Measurements from ENCODE around the gene CNIH3. TPM values are rescaled to one million over a fixed set of nuclear protein-coding genes. Genes with fewer than 3 reads are reported as not detected.

CNIH3 gene
- total RNA-seq, 1 experiment from 2014 or later = 0.12 TPM

- no peak for DNase-seq (ENCODE audit: extremely low read depth, low read depth)
These were observed 150.1 kb downstream of the CNIH3 start for GRCh38 chr1:224766266-224766665.

- no peak for DNase-seq (ENCODE audit: extremely low read depth, low read depth)
These were observed 150.9 kb downstream of the CNIH3 start for GRCh38 chr1:224767031-224767430.

- no peak for DNase-seq (ENCODE audit: extremely low read depth, low read depth)
These were observed 151.6 kb downstream of the CNIH3 start for GRCh38 chr1:224767676-224768075.

GRCh38 chr1:224768971-224769370, 152.9 kb downstream of the CNIH3 start:
- DNase-seq (ENCODE audit: extremely low read depth, low read depth) = no peak

- no peak for DNase-seq (ENCODE audit: extremely low read depth, low read depth)
These were observed 153.6 kb downstream of the CNIH3 start for GRCh38 chr1:224769452-224770335.

GRCh38 chr1:224770336-224770693, 154.2 kb downstream of the CNIH3 start:
- DNase-seq (ENCODE audit: extremely low read depth, low read depth) = peak; percentile 6

- DNase-seq (ENCODE audit: extremely low read depth, low read depth) = no peak
These were observed 157.5 kb downstream of the CNIH3 start for GRCh38 chr1:224773646-224774045.

GRCh38 chr1:224774378-224774777, 158.3 kb downstream of the CNIH3 start:
- DNase-seq (ENCODE audit: extremely low read depth, low read depth) = no peak

- no peak for DNase-seq (ENCODE audit: extremely low read depth, low read depth)
These were observed 161.1 kb downstream of the CNIH3 start for GRCh38 chr1:224777180-224777579.

- DNase-seq (ENCODE audit: extremely low read depth, low read depth) = no peak
These were observed 163.4 kb downstream of the CNIH3 start for GRCh38 chr1:224779536-224779935.

GRCh38 chr1:224780736-224781135, 164.6 kb downstream of the CNIH3 start:
- no peak for DNase-seq (ENCODE audit: extremely low read depth, low read depth)

GRCh38 chr1:224781800-224782199, 165.7 kb downstream of the CNIH3 start:
- DNase-seq (ENCODE audit: extremely low read depth, low read depth) = no peak

GRCh38 chr1:224782281-224783000, 166.3 kb downstream of the CNIH3 start:
- DNase-seq (ENCODE audit: extremely low read depth, low read depth) = no peak

GRCh38 chr1:224783006-224783651, 167.0 kb downstream of the CNIH3 start:
- no peak for DNase-seq (ENCODE audit: extremely low read depth, low read depth)

GRCh38 chr1:224784265-224785039, 168.3 kb downstream of the CNIH3 start:
- DNase-seq (ENCODE audit: extremely low read depth, low read depth) = no peak

- no peak for DNase-seq (ENCODE audit: extremely low read depth, low read depth)
These were observed 168.9 kb downstream of the CNIH3 start for GRCh38 chr1:224785040-224785328.

GRCh38 chr1:224785622-224786021, 169.5 kb downstream of the CNIH3 start:
- DNase-seq (ENCODE audit: extremely low read depth, low read depth) = no peak

- DNase-seq (ENCODE audit: extremely low read depth, low read depth) = no peak
These were observed 170.6 kb downstream of the CNIH3 start for GRCh38 chr1:224786533-224787250.

- no peak for DNase-seq (ENCODE audit: extremely low read depth, low read depth)
These were observed 173.2 kb downstream of the CNIH3 start for GRCh38 chr1:224789311-224789710.

Data from NCI-H460 (cell line).